Naive thymus-derived CD8-positive, alpha-beta T cell (primary cell): ENCODE measurements around the gene TTLL11. TPM values are rescaled to one million over a fixed set of nuclear protein-coding genes. Genes with fewer than 3 reads are reported as not detected.

Experiments
- ATAC-seq, 2 donors: fragments of 150-1000 bp; cut with Tn5 transposase in 1 of 2; sonication (Bioruptor Pico), chemical (Tn5 transposase) in 1 of 2; 1 replicate in 1 of 2; 2 replicates in 1 of 2; pipeline ENCODE4 v1.10.0; 2021; ENCODE audit warnings: mild to moderate bottlenecking in 2 of 2, moderate library complexity in 2 of 2
- POLR2A ChIA-PET: fragments of 350-600 bp; sonication (Branson Sonifier 250); formaldehyde crosslinking; loops from one replicate; lab custom pipeline; 2021; ENCODE audit warnings: antibody characterized with exemption; lab: Charles Lee
- DNase-seq, 10 donors: peaks; one replicate each; pipeline versions ENCODE4 v3.0.0 to v3.0.0-alpha.2; 2020 to 2022
- H3K27ac Mint-ChIP-seq, 10 donors: one replicate each; pipeline ENCODE4 v1.8.0; 2020 to 2022; ENCODE audit warnings: mild to moderate bottlenecking in 10 of 10, mixed read lengths in 10 of 10, moderate library complexity in 4 of 10, inconsistent platforms in 1 of 10
- H3K27me3 Mint-ChIP-seq, 5 donors: one replicate each; pipeline ENCODE4 v1.8.0; 2021 to 2022; ENCODE audit warnings: mixed read lengths in 5 of 5
- H3K36me3 Mint-ChIP-seq, 3 donors: one replicate each; pipeline ENCODE4 v1.8.0; 2020 to 2022; ENCODE audit warnings: mixed read lengths in 3 of 3, mild to moderate bottlenecking in 2 of 3, inconsistent platforms in 1 of 3
- H3K4me1 Mint-ChIP-seq, 4 donors: one replicate each; pipeline ENCODE4 v1.8.0; 2021 to 2022; ENCODE audit warnings: mixed read lengths in 4 of 4
- H3K4me3 Mint-ChIP-seq, 10 donors: one replicate each; pipeline ENCODE4 v1.8.0; 2020 to 2022; ENCODE audit warnings: mild to moderate bottlenecking in 10 of 10, mixed read lengths in 10 of 10, moderate library complexity in 6 of 10, inconsistent platforms in 1 of 10
- H3K9me3 Mint-ChIP-seq, 9 donors: one replicate each; pipeline ENCODE4 v1.8.0; 2020 to 2022; ENCODE audit warnings: mixed read lengths in 9 of 9, mild to moderate bottlenecking in 3 of 9, inconsistent platforms in 1 of 9, moderate library complexity in 1 of 9
- polyA plus RNA-seq, 3 donors: library from polyadenylated mRNA; unstranded; fragments of 300-500 nt; fragmentation: Illumina TruSeq; gene quantifications; one replicate each; pipeline ENCODE4 v1.2.3, GENCODE V29; 2021
- total RNA-seq, 8 experiments: library from RNA in 2 of 8; stranded (reverse) in 2 of 8; gene quantifications; one replicate each; pipeline ENCODE4 v1.2.3 and lab custom pipeline; 2021 to 2026

Gene TTLL11
- total and polyA plus RNA-seq, 5 experiments from 2014 or later: 2.6 to 6.9 (median 3.8) TPM

GRCh38 chr9:122060481-122060880 lies 32.6 kb downstream of the TTLL11 start:
- POLR2A ChIA-PET: no interaction called here
- H3K27me3 Mint-ChIP-seq: peaks cover 0 to 2% (median 0%) of the 10 kb centered on the region in 5 donors
- H3K4me3 Mint-ChIP-seq: no peak overlapping the region
- DNase-seq (no peak), ATAC-seq (no peak)
- H3K36me3 Mint-ChIP-seq: peaks cover 0 to 2% (median 0%) of the 10 kb centered on the region in 3 donors
- H3K4me1 Mint-ChIP-seq: peaks cover 2 to 18% (median 5%) of the 10 kb centered on the region in 4 donors
- H3K9me3 Mint-ChIP-seq: no peaks in the 10 kb centered on the region
- H3K27ac Mint-ChIP-seq: no peak overlapping the region

GRCh38 chr9:122059955-122060324 lies 33.2 kb downstream of the TTLL11 start:
- Mint-ChIP-seq H3K4me3 (no peak overlapping the region), H3K27ac (no peak overlapping the region), H3K9me3 (no peaks in the 10 kb centered on the region), H3K4me1 (peaks cover 2 to 13% (median 6%) of the 10 kb centered on the region in 4 donors), H3K36me3 (peaks cover 0 to 2% (median 0%) of the 10 kb centered on the region in 3 donors), H3K27me3 (peaks cover 0 to 2% (median 0%) of the 10 kb centered on the region in 5 donors)
- POLR2A ChIA-PET: no interaction called here
- ATAC-seq (no peak), DNase-seq (no peak)

- DNase-seq (no peak), ATAC-seq (no peak)
- H3K9me3 Mint-ChIP-seq: no peaks in the 10 kb centered on the region
- peaks cover 2 to 9% (median 6%) of the 10 kb centered on the region in 4 donors for H3K4me1 Mint-ChIP-seq
- no peak overlapping the region for H3K27ac Mint-ChIP-seq
- peaks cover 0 to 2% (median 0%) of the 10 kb centered on the region in 3 donors for H3K36me3 Mint-ChIP-seq
- peaks cover 0 to 2% (median 0%) of the 10 kb centered on the region in 5 donors for H3K27me3 Mint-ChIP-seq
- H3K4me3 Mint-ChIP-seq: no peak overlapping the region
- POLR2A ChIA-PET: no interaction called here
Observed at GRCh38 chr9:122059214-122059954, 33.7 kb downstream of the TTLL11 start.

GRCh38 chr9:122058709-122059108 lies 34.4 kb downstream of the TTLL11 start:
- POLR2A ChIA-PET: no interaction called here
- H3K27ac Mint-ChIP-seq: no peak overlapping the region
- peaks cover 0 to 2% (median 0%) of the 10 kb centered on the region in 3 donors for H3K36me3 Mint-ChIP-seq
- H3K27me3 Mint-ChIP-seq: peaks cover 0 to 2% (median 0%) of the 10 kb centered on the region in 5 donors
- H3K4me1 Mint-ChIP-seq: peaks cover 2 to 8% (median 4%) of the 10 kb centered on the region in 4 donors
- ATAC-seq (no peak), DNase-seq (no peak)
- no peaks in the 10 kb centered on the region for H3K9me3 Mint-ChIP-seq
- H3K4me3 Mint-ChIP-seq: no peak overlapping the region

GRCh38 chr9:122058051-122058450 lies 35.1 kb downstream of the TTLL11 start:
- Mint-ChIP-seq H3K27me3 (peaks cover 0 to 2% (median 0%) of the 10 kb centered on the region in 5 donors), H3K9me3 (no peaks in the 10 kb centered on the region), H3K4me1 (peaks cover 2 to 12% (median 7%) of the 10 kb centered on the region in 4 donors), H3K27ac (no peak overlapping the region), H3K36me3 (peaks cover 0 to 2% (median 1%) of the 10 kb centered on the region in 3 donors), H3K4me3 (no peak overlapping the region)
- DNase-seq (no peak), ATAC-seq (no peak)
- POLR2A ChIA-PET: no interaction called here

- peaks cover 0 to 2% (median 0%) of the 10 kb centered on the region in 5 donors for H3K27me3 Mint-ChIP-seq
- no peak overlapping the region for H3K4me3 Mint-ChIP-seq
- POLR2A ChIA-PET: no interaction called here
- ATAC-seq (no peak), DNase-seq (no peak)
- peaks cover 0 to 7% (median 7%) of the 10 kb centered on the region in 3 donors for H3K36me3 Mint-ChIP-seq
- H3K4me1 Mint-ChIP-seq: peaks cover 6 to 18% (median 14%) of the 10 kb centered on the region in 4 donors
- no peaks in the 10 kb centered on the region for H3K9me3 Mint-ChIP-seq
- no peak overlapping the region for H3K27ac Mint-ChIP-seq
Observed at GRCh38 chr9:122057211-122057610, 35.9 kb downstream of the TTLL11 start.

- DNase-seq (no peak), ATAC-seq (no peak)
- POLR2A ChIA-PET: no interaction called here
Observed at GRCh38 chr9:122056484-122056883, 36.6 kb downstream of the TTLL11 start.

GRCh38 chr9:122055701-122056100 lies 37.4 kb downstream of the TTLL11 start:
- Mint-ChIP-seq H3K9me3 (no peaks in the 10 kb centered on the region), H3K4me3 (no peak overlapping the region), H3K4me1 (peaks cover 9 to 24% (median 19%) of the 10 kb centered on the region in 4 donors), H3K36me3 (peaks cover 0 to 7% (median 5%) of the 10 kb centered on the region in 3 donors), H3K27ac (no peak overlapping the region), H3K27me3 (peaks cover 0 to 2% (median 0%) of the 10 kb centered on the region in 5 donors)
- DNase-seq (no peak), ATAC-seq (no peak)
- POLR2A ChIA-PET: no interaction called here

More at GRCh38 chr9:122056484-122056883, 36.6 kb downstream of the TTLL11 start:
- H3K27me3 Mint-ChIP-seq: peaks cover 0 to 2% (median 0%) of the 10 kb centered on the region in 5 donors
- no peaks in the 10 kb centered on the region for H3K9me3 Mint-ChIP-seq
- H3K27ac Mint-ChIP-seq: no peak overlapping the region
- H3K36me3 Mint-ChIP-seq: peaks cover 0 to 7% (median 7%) of the 10 kb centered on the region in 3 donors
- no peak overlapping the region for H3K4me3 Mint-ChIP-seq
- peaks cover 7 to 21% (median 17%) of the 10 kb centered on the region in 4 donors for H3K4me1 Mint-ChIP-seq

- DNase-seq (no peak), ATAC-seq (no peak)
- H3K4me1 Mint-ChIP-seq: peaks cover 9 to 24% (median 19%) of the 10 kb centered on the region in 4 donors
- H3K27me3 Mint-ChIP-seq: peaks cover 0 to 2% (median 0%) of the 10 kb centered on the region in 5 donors
- H3K9me3 Mint-ChIP-seq: no peaks in the 10 kb centered on the region
- no peak overlapping the region for H3K4me3 Mint-ChIP-seq
- peaks cover 0 to 7% (median 5%) of the 10 kb centered on the region in 3 donors for H3K36me3 Mint-ChIP-seq
- H3K27ac Mint-ChIP-seq: no peak overlapping the region
- POLR2A ChIA-PET: no interaction called here
Observed at GRCh38 chr9:122053567-122054350, 39.3 kb downstream of the TTLL11 start.

GRCh38 chr9:122053064-122053463 lies 40.0 kb downstream of the TTLL11 start:
- peaks cover 9 to 24% (median 20%) of the 10 kb centered on the region in 4 donors for H3K4me1 Mint-ChIP-seq
- POLR2A ChIA-PET: interaction anchor here (0.7 kb wide), 1 partner anchor 138 kb away, joined by 3 read pairs; no protein-coding TSS in a partner anchor
- no peak for DNase-seq
- no peaks in the 10 kb centered on the region for H3K9me3 Mint-ChIP-seq
- peak overlapping the region in 1 of 10 donors; percentile 82 for H3K27ac Mint-ChIP-seq
- H3K36me3 Mint-ChIP-seq: peaks cover 0 to 8% (median 7%) of the 10 kb centered on the region in 3 donors
- H3K4me3 Mint-ChIP-seq: no peak overlapping the region
- ATAC-seq: no peak
- peaks cover 0 to 2% (median 0%) of the 10 kb centered on the region in 5 donors for H3K27me3 Mint-ChIP-seq

- H3K4me1 Mint-ChIP-seq: peaks cover 9 to 24% (median 20%) of the 10 kb centered on the region in 4 donors
- DNase-seq (no peak), ATAC-seq (no peak)
- POLR2A ChIA-PET: no interaction called here
- H3K27me3 Mint-ChIP-seq: peaks cover 0 to 2% (median 0%) of the 10 kb centered on the region in 5 donors
- peak overlapping the region in 1 of 10 donors; percentile 38 for H3K4me3 Mint-ChIP-seq
- H3K36me3 Mint-ChIP-seq: peaks cover 1 to 14% (median 11%) of the 10 kb centered on the region in 3 donors
- peaks cover 0 to 5% (median 0%) of the 10 kb centered on the region in 9 donors for H3K9me3 Mint-ChIP-seq
- peak overlapping the region in 3 of 10 donors; percentile 6 to 70 (median 13) for H3K27ac Mint-ChIP-seq
Observed at GRCh38 chr9:122051351-122052321, 41.5 kb downstream of the TTLL11 start.

- POLR2A ChIA-PET: no interaction called here
- peaks cover 9 to 29% (median 19%) of the 10 kb centered on the region in 4 donors for H3K4me1 Mint-ChIP-seq
- H3K4me3 Mint-ChIP-seq: no peak overlapping the region
- no peaks in the 10 kb centered on the region for H3K27me3 Mint-ChIP-seq
- H3K27ac Mint-ChIP-seq: no peak overlapping the region
- H3K9me3 Mint-ChIP-seq: peaks cover 0 to 12% (median 2%) of the 10 kb centered on the region in 9 donors
- no peak for DNase-seq
- peaks cover 13 to 24% (median 17%) of the 10 kb centered on the region in 3 donors for H3K36me3 Mint-ChIP-seq
- ATAC-seq: no peak
Observed at GRCh38 chr9:122050167-122050566, 42.9 kb downstream of the TTLL11 start.
